Stimulated activated CD4-positive, alpha-beta T cell treated with anti-CD3 and anti-CD28 coated beads, Interleukin-15, amount 100 ng/mL, for 24 hours (primary cell): ENCODE data around the gene LPAR2.
A peak's percentile ranks its signal among the peaks of the same experiment; 100 is the strongest.
"Not testable (repeated sequence)": the region's sequence is repeated elsewhere in the genome, so short reads cannot be mapped to it uniquely, and the experiment has no call there.

Experiments
- DNase-seq: peaks from one replicate; pipeline ENCODE4 v3.0.0-alpha.2; 2020

The LPAR2 gene

GRCh38 chr19:19630062-19630414 lies 2.0 kb upstream of the LPAR2 start:
- no peak for DNase-seq

GRCh38 chr19:19628501-19629134 lies 598 bp upstream of the LPAR2 start:
- DNase-seq = peak; percentile 65

GRCh38 chr19:19626516-19627472 lies 1.2 kb downstream of the LPAR2 start:
- no peak for DNase-seq

- DNase-seq = no peak
Measured at GRCh38 chr19:19624032-19624570, 3.9 kb downstream of the LPAR2 start.

- no peak for DNase-seq
Measured at GRCh38 chr19:19623383-19623782, 4.6 kb downstream of the LPAR2 start.

- no peak for DNase-seq
Measured at GRCh38 chr19:19619849-19620210, 8.2 kb downstream of the LPAR2 start.

GRCh38 chr19:19619181-19619848 lies 8.7 kb downstream of the LPAR2 start:
- DNase-seq = no peak

GRCh38 chr19:19618219-19619051 lies 9.6 kb downstream of the LPAR2 start, which contains the start of gene PBX4:
Gene PBX4 (minus strand): TSS chr19:19618687. CDS start chr19:19618629, 58 bp downstream.
- peak; percentile 100 for DNase-seq

- peak; percentile 51 for DNase-seq
Measured at GRCh38 chr19:19615086-19615485, 12.9 kb downstream of the LPAR2 start.

GRCh38 chr19:19613506-19613905 lies 14.5 kb downstream of the LPAR2 start:
- no peak for DNase-seq

GRCh38 chr19:19610376-19611202 lies 17.4 kb downstream of the LPAR2 start:
- no peak for DNase-seq

GRCh38 chr19:19606686-19607085 lies 21.3 kb downstream of the LPAR2 start:
- DNase-seq = not testable (repeated sequence)

GRCh38 chr19:19606021-19606420 lies 22.0 kb downstream of the LPAR2 start:
- DNase-seq = peak; percentile 41

GRCh38 chr19:19602713-19603324 lies 25.2 kb downstream of the LPAR2 start:
- DNase-seq = no peak

- no peak for DNase-seq
Measured at GRCh38 chr19:19602136-19602712, 25.8 kb downstream of the LPAR2 start.

GRCh38 chr19:19600793-19601330 lies 27.2 kb downstream of the LPAR2 start:
- no peak for DNase-seq

- DNase-seq = peak; percentile 66
Measured at GRCh38 chr19:19598728-19599451, 29.1 kb downstream of the LPAR2 start.

GRCh38 chr19:19597809-19598306 lies 30.2 kb downstream of the LPAR2 start:
- peak; percentile 63 for DNase-seq

GRCh38 chr19:19595171-19595701 lies 32.8 kb downstream of the LPAR2 start:
- no peak for DNase-seq
